Astrocyte (in vitro differentiated cells and primary cell): ENCODE results near the gene FUT1. TPM values are rescaled to one million over a fixed set of nuclear protein-coding genes. Genes with fewer than 3 reads are reported as not detected.
A peak's percentile ranks its signal among the peaks of the same experiment; 100 is the strongest.

Experiments
- DNase-seq: peaks from one replicate; pipeline ENCODE4 v3.0.0-alpha.2; 2010; ENCODE audit warnings: low read depth
- FAIRE-seq: peaks from 2 replicates; lab custom pipeline; 2011; peaks lifted over from hg19 to GRCh38; lab: Jason Lieb, UNC
- H2AFZ ChIP-seq: 2 replicates; pipeline ENCODE4 v1.6.0; 2012; ENCODE audit warnings: low read depth, low read length, inconsistent platforms
- H3K27ac ChIP-seq: 2 replicates; pipeline ENCODE4 v1.5.1; 2011; ENCODE audit warnings: low read depth, low read length, inconsistent platforms
- H3K27me3 ChIP-seq: 2 replicates; pipeline ENCODE4 v1.6.0; 2011; ENCODE audit warnings: low read length, inconsistent platforms; ENCODE audit not compliant: insufficient read depth
- H3K36me3 ChIP-seq: 2 replicates; pipeline ENCODE4 v1.5.1; 2011; ENCODE audit warnings: low read length, inconsistent platforms; ENCODE audit not compliant: insufficient read depth
- H3K4me1 ChIP-seq: 2 replicates; pipeline ENCODE4 v1.5.1; 2011; ENCODE audit warnings: low read length, inconsistent platforms; ENCODE audit not compliant: insufficient read depth
- H3K4me2 ChIP-seq: 2 replicates; pipeline ENCODE4 v1.6.0; 2012; ENCODE audit warnings: low read length, inconsistent platforms
- H3K4me3 ChIP-seq: 2 replicates; pipeline ENCODE4 v1.5.1; 2011; ENCODE audit warnings: low read depth, mild to moderate bottlenecking, low read length, inconsistent platforms; ENCODE audit not compliant: insufficient read depth
- H3K79me2 ChIP-seq: 2 replicates; pipeline ENCODE4 v1.6.0; 2012; ENCODE audit warnings: mild to moderate bottlenecking, low read length, inconsistent platforms; ENCODE audit not compliant: insufficient read depth
- H3K9ac ChIP-seq: 2 replicates; pipeline ENCODE4 v1.6.0; 2012; ENCODE audit warnings: mild to moderate bottlenecking, low read length, inconsistent platforms
- H3K9me3 ChIP-seq: 2 replicates; pipeline ENCODE4 v1.5.1; 2012; ENCODE audit warnings: low read depth, mild to moderate bottlenecking, low read length, inconsistent platforms; ENCODE audit not compliant: insufficient read depth
- H4K20me1 ChIP-seq: 2 replicates; pipeline ENCODE4 v1.6.0; 2012; ENCODE audit warnings: low read length, inconsistent platforms; ENCODE audit not compliant: insufficient read depth
- H3K27ac Mint-ChIP-seq: one replicate; pipeline ENCODE4 v1.8.0; 2021; ENCODE audit warnings: mild to moderate bottlenecking, mixed read lengths; ENCODE audit not compliant: unreplicated experiment
- H3K27me3 Mint-ChIP-seq: one replicate; pipeline ENCODE4 v1.8.0; 2021; ENCODE audit warnings: low read depth, mixed read lengths; ENCODE audit not compliant: unreplicated experiment
- H3K36me3 Mint-ChIP-seq: one replicate; pipeline ENCODE4 v1.8.0; 2021; ENCODE audit warnings: low read depth, mixed read lengths; ENCODE audit not compliant: unreplicated experiment
- H3K4me1 Mint-ChIP-seq: one replicate; pipeline ENCODE4 v1.8.0; 2021; ENCODE audit warnings: low read depth, mixed read lengths; ENCODE audit not compliant: unreplicated experiment
- H3K4me3 Mint-ChIP-seq: one replicate; pipeline ENCODE4 v1.8.0; 2021; ENCODE audit warnings: mild to moderate bottlenecking, moderate library complexity, mixed read lengths; ENCODE audit not compliant: unreplicated experiment
- H3K9me3 Mint-ChIP-seq: one replicate; pipeline ENCODE4 v1.8.0; 2021; ENCODE audit warnings: mild to moderate bottlenecking, mixed read lengths; ENCODE audit not compliant: unreplicated experiment
- EZH2 ChIP-seq: IDR thresholded peaks from 2 replicates; pipeline ENCODE4 v1.6.1; 2012; ENCODE audit warnings: mild to moderate bottlenecking, low read length, inconsistent platforms; ENCODE audit not compliant: insufficient read depth
- total RNA-seq: library from RNA; stranded (reverse); gene quantifications from 2 replicates; pipeline ENCODE4 v1.2.1, GENCODE V29; 2021
- TF ChIP-seq, protein P1 (sequence below): IDR thresholded peaks from 2 replicates; pipeline ENCODE4 v1.5.1; 2011; ENCODE audit warnings: low read depth, mild to moderate bottlenecking, inconsistent platforms, low read length, moderate library complexity; ENCODE audit not compliant: insufficient read depth

The FUT1 gene
- total RNA-seq, 1 donor from 2014 or later = 0.91 TPM

DNA sequence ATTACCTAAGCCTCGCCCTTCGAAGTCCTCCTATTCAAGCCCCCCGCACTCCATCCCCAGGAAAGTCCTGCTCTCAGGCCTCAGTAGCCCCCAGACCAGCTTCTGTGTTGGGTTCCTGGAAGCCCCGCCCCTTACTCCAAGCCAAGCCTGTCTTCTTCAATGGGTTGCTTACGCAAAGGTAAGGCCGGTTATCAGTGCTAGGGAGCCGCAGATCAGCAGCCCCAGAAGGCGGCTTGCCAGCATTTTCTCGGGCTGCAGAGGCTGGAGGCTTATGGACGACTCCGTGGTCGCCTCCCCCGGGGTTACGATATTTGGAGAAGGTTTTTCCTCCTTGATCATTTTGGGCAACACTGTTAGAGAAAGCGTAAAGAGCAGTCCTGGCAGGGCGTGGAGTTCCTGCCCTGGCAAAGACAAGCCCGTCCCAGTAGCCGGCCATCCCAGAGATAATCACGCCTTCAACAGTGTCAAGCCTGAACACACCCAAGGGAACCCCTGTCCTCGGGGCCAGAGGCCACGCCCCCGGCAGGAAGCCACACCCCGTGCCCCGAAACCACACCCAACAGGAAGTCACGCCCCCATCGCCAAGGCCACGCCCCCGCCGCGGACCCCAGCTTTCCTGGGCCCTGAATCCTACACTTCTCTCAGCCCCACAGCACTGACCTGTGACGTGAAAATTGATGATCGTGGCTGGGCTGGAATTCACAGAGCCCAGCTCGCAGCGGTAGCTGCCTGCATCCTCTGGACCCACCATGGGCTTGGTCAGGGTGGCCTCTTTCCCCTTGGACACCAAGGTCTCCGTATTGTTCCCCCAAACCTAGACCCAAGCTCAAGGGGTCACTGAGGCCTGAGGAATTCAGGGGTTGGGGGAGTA is 11.1 kb downstream of the FUT1 start:
- Histone ChIP-seq H3K79me2 (no peaks in the 10 kb centered on the region), H3K36me3 (no peaks in the 10 kb centered on the region), H3K9ac (no peak overlapping the region), H3K27me3 (peaks cover 6% of the 10 kb centered on the region), H3K9me3 (no peaks in the 10 kb centered on the region), H3K27ac (no peak overlapping the region), H3K4me3 (no peak overlapping the region), H3K4me2 (no peak overlapping the region), H2AFZ (no peak overlapping the region), H4K20me1 (no peaks in the 10 kb centered on the region), H3K4me1 (peaks cover 6% of the 10 kb centered on the region)
- DNase-seq (no peak), FAIRE-seq (no peak)
- Mint-ChIP-seq H3K36me3 (no peaks in the 10 kb centered on the region), H3K27ac (peak overlapping the region; percentile 26), H3K4me1 (peaks cover 4% of the 10 kb centered on the region), H3K9me3 (peaks cover 4% of the 10 kb centered on the region), H3K4me3 (no peak overlapping the region), H3K27me3 (peaks cover 13% of the 10 kb centered on the region)
- TF ChIP-seq EZH2 = no peak
- TF ChIP-seq, protein P1, sequence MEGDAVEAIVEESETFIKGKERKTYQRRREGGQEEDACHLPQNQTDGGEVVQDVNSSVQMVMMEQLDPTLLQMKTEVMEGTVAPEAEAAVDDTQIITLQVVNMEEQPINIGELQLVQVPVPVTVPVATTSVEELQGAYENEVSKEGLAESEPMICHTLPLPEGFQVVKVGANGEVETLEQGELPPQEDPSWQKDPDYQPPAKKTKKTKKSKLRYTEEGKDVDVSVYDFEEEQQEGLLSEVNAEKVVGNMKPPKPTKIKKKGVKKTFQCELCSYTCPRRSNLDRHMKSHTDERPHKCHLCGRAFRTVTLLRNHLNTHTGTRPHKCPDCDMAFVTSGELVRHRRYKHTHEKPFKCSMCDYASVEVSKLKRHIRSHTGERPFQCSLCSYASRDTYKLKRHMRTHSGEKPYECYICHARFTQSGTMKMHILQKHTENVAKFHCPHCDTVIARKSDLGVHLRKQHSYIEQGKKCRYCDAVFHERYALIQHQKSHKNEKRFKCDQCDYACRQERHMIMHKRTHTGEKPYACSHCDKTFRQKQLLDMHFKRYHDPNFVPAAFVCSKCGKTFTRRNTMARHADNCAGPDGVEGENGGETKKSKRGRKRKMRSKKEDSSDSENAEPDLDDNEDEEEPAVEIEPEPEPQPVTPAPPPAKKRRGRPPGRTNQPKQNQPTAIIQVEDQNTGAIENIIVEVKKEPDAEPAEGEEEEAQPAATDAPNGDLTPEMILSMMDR = no peak

DNA sequence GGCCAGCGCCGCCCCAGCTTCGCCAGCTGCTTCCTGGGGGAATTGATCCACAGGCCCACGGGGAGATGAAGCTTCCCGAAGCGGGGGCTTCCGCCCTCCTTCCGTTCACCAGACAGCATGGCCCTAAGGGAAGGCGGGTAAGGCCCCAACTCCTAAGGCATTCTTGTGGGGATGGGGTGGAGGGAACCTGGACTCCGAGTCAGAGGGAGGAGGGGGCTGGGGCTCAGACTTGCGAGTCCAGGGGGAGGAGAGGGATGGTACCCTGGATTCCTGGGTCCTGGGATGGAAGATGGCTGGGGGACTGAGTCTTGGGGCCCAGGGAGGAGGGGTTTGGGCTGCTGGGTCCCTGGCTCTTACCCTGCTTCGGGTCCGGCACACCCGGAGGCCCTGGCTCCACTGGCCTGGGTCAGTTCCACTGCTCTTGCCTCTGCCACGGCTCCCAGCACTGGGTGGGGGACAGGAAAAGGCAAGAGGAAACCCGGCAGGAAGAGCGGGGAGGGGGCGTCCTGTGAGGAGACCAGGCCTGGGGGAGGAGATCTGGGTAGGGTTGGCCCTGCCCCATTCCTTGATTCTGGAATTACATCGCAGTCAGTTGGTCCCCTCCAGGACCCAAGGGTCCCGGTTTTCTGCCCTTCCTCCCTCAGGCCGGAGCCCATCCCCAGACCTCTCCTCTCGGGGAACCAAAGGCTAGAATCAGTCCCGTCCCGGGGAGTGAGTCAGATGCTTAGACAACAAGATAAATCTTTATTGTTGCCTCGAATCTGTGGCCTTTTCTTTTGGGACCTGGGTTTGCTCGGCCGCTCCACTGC is 12.1 kb downstream of the FUT1 start, which contains the start of gene RASIP1:
TSS of gene RASIP1 (minus strand) at position 447 of the 809 bp plus-strand sequence. CDS start at position 119, 328 bp downstream.
- peak within 1 kb of the TSS; percentile 86 for H3K4me2 ChIP-seq
- H3K9me3 Mint-ChIP-seq = peaks cover 4% of the 10 kb centered on the region
- TF ChIP-seq EZH2 = peak; percentile 23
- TF ChIP-seq, protein P1 = no peak

More for the DNA sequence above, 12.1 kb downstream of the FUT1 start, which contains the start of gene RASIP1:
- H3K4me3 ChIP-seq = no peak within 1 kb of the TSS
- H3K27me3 ChIP-seq = peaks cover 6% of the 10 kb centered on the region
- Mint-ChIP-seq H3K4me1 (peaks cover 4% of the 10 kb centered on the region), H3K27me3 (peaks cover 13% of the 10 kb centered on the region), H3K27ac (peak within 1 kb of the TSS; percentile 26), H3K4me3 (no peak within 1 kb of the TSS), H3K36me3 (no peaks in the 10 kb centered on the region)
- H4K20me1 ChIP-seq = no peaks in the 10 kb centered on the region
- DNase-seq = no peak
- H3K36me3 ChIP-seq = no peaks in the 10 kb centered on the region
- peak within 1 kb of the TSS; percentile 69 for H2AFZ ChIP-seq
- peaks cover 4% of the 10 kb centered on the region for H3K4me1 ChIP-seq
- H3K27ac ChIP-seq = no peak within 1 kb of the TSS
- H3K9me3 ChIP-seq = no peaks in the 10 kb centered on the region
- H3K9ac ChIP-seq = no peak within 1 kb of the TSS
- H3K79me2 ChIP-seq = no peaks in the 10 kb centered on the region
- no peak for FAIRE-seq
